Stimulated activated CD4-positive, alpha-beta T cell treated with anti-CD3 and anti-CD28 coated beads, TNF-alpha, amount 100 ng/mL, for 4 hours (primary cell): ENCODE data around the gene PARN.
"Not testable (repeated sequence)": the region's sequence is repeated elsewhere in the genome, so short reads cannot be mapped to it uniquely, and the experiment has no call there.

Source experiments
- DNase-seq, 3 experiments: peaks; one replicate each; pipeline ENCODE4 v3.0.0-alpha.2; 2020; ENCODE audit warnings: low read depth in 3 of 3

Gene PARN

DNA sequence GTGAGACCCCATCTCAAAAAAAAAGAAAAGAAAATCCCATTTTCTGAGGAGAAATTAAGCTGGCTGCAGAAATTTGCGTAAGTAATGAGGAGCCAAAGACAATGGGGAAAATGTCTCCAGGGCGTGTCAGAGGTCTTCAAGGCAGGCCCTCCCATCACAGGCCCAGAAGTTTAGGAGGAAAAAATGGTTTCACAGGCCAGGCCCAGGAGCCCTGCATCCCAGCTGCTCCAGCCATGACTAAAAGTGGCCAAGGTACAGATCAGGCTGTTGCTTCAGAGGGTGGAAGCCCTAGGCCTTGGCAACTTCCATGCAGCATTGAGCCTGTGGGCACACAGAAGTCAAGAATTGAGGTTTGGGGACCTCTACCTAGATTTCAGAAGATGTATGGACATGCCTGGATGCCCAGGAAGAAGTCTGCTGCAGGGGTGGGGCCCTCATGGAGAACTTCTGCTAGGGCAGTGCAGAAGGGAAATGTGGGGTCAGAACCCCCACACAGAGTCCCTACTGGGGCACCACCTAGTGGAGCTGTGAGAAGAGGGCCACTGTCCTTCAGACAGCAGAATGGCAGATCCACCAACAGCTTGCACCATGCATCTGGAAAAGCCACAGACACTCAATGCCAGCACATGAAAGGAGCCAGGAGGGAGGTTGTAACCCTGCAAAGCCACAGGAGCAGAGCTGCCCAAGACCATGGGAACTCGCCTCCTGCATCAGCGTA lies 55.2 kb downstream of the PARN start:
- not testable (repeated sequence) for DNase-seq

DNA sequence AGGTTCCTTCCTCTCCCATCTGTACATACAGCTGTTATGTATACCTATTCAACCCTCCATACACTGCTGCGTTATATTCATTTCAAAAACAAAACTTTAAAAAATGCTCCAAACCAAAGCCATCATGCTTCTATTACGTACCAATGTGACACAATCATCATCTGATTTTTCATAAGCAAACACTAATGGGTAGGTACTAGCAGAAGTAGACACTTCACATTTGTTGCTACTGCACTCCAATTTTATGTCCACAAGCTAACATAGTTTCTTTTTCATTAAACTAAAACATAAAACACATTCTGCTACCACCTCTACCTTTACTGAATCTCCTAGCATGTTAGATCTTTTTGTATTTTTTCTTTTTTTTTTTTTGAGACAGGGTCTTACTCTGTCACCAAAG lies 57.5 kb downstream of the PARN start:
- DNase-seq, result no peak

DNA sequence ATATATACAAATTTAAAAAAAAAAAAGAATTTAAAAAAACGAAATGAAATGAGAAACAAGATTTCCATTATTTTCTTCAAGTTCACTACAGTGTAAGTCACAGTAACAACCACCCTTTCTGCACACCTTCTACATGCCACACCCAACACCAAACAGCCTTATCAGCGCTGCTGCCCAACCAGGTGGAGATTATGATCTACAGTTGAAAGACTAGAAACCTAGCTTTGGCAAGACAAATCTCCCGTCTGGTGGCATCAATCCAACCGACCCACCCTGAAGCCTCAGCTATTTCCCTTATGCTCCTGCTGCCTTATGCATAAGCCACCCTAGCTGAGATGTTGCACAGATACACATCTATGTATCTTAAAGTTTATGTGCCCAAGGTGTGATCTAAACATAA lies 60.8 kb downstream of the PARN start:
- no peak for DNase-seq

DNA sequence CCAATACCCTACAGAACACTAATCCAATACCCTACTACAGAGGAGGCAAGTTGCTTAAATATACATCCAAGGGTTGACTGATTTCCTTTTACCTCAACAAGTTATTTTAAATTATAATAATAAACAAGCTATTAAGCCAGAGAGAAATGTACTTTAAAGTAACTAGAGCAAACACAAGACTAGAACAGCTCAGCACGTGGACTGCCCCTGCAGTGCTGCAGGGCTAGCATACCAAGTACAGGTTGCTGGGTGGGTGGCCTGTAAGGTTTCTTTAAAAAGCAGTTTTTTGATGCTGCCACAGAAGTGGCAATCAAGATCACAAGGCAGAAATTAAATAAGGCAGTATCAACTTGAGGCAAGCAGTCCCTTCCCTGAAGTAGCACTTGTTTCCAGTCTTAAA lies 63.5 kb downstream of the PARN start:
- DNase-seq, result no peak

DNA sequence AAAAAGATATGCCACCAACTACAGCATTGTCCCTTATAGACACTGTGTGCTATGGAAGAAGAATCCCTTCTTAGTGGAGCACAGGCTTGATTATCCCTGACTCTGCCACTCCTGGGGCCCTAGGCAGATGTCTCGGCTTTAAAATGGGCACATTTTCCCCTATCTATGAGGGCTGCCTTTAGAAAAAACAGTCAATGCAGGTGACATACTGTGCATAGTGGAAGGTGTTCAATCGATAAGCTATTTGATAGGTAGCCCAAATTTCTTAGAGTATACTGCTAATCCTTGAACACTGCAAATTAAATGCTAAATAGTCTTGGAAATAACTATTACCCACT lies 64.4 kb downstream of the PARN start:
- DNase-seq, result no peak

DNA sequence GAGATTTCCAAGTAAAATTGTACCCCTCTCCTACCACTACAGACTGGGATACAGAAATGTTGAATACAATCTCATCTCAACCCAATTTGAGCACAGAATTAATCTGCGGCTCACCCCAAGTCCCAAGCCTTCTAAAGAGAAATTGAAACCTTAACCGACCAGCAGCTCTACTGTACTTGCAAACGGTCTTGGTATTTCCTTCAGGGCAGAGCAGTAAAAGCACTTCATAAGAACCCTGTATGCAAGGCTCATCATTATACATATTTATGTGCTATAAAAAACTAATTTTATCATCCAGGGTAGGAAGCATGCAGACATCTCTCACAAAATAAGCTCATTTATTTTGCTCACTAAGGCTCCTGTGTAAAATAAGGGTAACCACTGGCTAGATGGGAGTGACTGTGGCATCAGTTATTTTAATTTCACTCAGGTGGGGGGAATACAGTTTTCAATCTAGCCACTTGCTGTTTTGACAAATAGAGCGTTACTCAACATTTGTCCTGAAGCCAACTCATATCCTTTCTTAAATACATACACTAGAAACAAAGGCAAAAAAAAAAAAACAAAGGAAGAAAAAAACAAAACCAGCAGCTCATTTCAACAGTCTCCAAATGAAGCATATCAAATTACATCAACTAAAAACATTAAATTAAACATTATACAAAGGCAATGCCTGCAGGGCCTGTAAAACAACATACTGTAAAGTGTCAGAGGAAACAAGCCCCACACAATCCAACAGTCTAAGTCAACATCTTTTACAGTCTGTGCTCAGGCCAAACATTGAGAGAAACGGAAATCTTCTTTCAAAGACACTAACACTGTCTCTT lies 65.0 kb downstream of the PARN start:
- no peak for DNase-seq

DNA sequence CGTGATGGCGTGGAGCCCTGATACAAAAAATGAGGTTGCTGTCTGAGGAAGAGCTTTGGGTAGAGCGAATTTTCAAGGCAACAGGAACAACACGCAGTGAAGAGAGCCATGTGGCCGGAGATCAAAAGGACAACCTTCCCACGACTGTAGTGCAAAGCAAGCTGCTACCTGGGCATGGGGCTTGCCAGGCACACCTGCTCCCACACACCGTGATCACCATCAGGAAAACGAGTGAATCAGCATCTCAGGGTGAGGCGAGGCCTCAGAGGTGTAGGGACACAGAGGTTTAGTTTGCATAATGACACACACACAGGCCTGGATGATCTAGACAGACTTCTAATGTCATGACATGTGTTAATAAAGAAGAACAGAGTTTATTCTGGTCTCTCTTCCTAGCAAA lies 65.7 kb downstream of the PARN start:
- DNase-seq, result no peak

DNA sequence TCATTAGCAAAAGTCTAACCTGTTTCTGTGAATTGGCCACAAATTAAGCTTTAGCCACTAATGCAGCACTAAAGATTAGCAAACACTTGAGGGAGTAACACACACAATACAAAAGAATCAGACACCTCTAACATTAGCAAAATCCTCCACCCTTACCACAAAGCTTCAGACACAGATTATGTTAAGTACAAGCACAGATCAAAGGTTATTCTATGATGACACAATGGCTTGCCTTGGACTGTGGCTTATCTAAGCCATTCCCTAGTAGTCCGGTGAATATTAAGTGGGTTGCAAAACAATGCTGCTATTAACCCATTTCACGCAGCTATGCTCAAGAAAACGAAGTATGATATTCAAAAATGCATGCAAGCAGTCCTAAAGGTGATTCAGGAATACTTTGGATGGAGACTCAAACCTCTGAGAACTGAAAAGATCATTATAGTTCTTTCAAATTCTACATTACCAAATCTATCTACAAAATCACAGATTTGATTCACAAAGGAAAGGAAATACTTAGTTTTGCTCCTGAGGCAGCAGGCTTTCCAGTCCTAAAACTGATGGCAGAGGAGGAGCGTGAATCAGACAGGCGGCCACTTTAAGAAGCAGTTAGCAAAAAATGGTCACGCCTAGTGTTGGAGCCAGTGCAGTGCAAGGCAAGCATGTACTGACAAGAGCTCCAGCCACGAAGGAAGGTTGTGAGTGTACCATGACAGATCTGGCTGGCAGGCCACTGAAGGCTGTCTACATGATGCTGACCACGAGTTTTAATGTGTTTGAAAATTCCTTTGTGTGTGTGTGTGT lies 67.2 kb downstream of the PARN start:
- no peak for DNase-seq

DNA sequence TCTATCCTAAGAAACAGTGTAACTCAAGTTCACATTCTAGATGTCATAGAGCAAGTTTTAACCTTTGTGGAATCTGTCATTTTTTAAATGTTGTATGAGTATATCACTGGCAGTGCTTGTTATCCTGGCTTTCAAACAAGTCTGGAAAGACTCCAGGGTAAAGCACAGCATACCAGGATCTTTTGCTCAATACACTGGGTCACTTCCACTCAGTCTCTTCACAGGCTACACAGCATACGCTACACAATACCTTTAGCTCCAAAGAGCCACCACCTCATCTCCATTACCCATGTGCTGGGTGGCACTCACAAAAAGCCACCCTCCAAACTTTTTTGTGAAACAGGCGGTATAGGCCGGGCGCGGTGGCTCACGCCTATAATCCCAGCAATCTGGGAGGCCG lies 69.5 kb downstream of the PARN start:
- DNase-seq, result no peak

DNA sequence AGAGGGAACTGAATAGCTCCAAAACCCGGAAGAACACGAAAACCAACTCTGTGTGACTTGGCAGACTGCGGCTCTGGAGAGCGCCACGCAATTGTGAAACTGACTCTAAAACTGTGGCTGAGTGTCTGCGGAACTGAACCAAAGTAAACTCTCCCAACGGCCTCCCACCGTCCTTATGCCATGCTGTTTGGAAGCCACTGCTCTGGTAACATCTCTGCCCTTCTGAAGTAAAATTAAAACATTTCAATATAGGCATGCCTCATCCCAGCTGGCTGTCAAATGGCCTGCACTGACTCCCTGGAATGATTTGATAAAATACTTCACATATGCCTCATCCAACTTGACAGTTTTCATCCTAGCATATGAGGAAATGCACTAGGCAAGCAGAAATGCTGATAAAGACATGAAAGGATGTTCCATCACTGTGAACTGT lies 70.2 kb downstream of the PARN start:
- no peak for DNase-seq

DNA sequence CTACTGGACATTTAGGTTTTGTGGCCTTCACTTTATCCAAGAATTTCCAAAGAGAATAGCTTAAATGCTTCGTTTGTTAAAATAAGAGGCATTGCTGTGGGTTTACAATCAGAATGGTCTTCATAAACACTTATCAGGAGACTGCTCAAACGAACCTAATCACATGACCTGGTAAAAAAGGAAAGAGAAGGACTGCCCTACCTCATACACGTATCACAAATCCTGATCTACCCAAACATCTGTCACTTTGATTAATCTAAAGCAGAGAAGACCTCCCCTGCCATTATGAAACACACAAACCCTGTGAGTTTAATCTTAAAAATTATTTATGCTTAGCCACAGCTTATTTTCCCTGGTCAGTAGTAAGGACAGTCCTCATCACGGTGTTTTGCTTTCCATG lies 76.6 kb downstream of the PARN start:
- DNase-seq, result no peak

DNA sequence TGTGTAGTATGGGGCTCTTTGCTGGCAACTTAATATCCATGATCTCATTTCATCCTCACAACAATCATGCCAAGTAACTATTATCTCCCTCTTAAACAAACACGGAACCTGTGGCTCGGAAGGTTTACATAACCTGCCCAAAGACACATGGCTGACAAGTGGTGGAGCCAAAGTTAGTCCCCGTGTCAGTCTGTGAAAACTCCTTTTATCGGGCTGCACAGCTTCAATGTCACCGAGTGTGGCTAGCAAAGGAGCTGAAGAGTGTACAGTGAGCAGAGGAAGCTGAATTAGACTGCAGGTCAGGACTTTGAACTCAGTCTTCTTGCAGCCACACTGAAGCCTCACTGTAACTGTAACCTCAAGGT lies 80.3 kb downstream of the PARN start:
- DNase-seq, result no peak

DNA sequence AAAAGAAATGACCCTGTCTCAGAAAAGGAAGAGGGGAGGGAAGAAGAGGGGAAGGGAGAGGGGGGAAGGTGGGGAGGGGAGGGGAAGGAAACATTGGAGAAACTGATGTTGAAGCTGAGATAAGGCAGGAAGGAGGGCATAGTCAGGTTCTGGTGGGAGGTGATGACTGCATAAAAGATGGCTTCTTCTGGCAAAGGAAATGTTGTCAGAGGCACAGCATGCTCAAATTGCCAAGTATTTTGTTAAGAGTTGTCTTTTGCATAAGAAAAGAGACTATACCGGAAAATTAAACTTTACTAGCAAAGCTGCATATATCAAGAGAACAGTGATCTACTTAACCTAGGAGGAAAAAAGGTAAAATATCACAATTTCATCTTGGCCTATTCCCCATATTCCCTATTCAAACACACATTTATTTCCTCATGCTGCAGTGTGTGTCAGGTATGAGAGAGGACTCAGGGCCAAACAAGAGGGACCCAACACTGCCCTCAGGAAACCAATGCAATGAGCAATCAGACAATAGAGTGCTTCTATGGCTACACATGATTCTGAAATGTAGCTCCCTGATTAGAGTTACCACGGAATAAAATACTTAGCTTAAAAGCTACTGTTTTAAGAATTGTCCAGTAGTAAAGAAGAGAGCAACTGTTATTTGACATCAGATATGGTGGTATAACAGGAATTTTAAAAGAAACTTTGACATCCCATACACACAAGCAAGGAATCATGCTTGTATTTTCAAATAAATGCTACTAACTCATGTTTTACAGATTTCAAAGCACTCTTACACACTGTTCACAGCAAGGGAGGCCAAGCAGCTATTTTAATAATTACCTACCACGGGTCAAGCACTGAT lies 80.9 kb downstream of the PARN start:
- DNase-seq, result no peak

DNA sequence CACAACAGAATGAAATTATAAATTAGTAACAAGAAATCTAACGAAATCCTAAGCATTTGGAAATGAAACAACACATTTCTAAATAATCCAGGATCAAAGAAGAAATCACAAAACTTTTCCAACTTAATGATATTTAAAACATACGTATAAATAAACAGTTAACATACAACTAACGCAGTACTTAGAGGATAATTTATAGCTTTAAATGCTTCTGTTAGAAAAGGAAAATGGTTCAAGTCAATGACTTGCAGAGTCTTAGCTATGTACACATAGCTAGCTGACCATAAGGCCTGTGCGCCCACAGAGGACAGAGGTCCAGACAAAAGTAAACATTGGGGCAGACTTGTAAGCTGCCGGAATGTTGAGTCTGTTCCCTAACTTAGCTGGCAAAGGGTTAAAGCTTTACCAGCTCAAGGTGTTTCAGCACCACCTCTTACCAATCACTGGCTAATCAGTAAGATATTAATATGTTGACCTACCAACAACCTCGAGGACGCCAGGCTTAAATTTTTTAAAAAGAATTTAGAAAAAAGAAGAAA lies 84.6 kb downstream of the PARN start:
- DNase-seq, result no peak

DNA sequence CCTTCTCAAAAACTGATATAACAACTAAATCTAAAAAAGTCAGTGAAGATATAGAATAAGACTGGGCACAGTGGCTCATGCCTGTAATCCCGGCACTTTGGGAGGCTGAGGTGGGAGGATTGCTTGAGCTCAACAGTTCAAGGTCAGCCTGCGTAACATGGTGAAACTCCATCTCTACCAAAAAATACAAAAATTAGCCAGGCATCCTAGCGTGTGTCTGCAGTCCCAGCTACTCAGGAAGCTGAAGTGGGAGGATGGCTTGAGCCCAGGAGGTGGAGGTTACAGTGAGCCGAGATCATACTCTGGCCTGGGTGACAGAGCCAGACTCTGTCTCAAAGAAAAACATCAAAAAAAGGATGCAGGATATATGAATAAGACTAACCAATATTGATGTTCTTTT lies 85.2 kb downstream of the PARN start:
- DNase-seq, result not testable (repeated sequence)

DNA sequence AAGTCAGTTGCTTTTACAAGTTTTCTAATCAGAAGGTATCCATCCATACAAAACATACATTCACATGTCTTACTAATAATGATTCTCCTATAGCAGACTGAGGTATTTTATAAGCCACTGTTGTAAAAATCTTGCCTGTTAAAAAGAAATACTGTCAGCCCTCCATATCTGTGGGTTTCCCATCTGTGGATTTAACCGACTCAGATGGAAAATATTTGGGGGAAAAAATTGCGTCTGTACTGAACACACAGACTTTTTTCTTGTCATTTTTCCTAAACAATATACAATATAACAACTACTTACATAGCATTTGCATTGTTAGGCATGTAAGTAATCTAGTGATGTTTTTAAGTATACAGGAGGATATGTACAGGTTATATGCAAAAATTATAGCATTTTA lies 90.4 kb downstream of the PARN start:
- DNase-seq, result no peak

DNA sequence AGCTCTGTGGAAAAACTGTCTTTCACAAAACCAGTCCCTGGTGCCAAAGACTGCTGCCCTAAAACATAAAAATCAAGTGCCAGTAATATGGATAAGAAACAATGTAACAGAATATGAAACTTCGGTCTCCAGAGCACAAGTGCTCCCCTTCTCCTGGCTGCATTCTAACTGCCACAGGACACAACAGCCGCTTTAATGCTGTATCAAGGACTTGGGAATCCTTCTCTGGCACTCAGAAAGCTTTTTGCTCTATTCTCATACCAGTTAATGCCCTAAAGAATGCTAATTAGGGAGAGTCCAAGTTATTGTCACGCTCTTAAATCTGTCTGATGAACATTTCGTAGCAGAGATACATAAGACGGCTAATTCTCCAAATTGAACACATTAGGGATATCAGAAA lies 90.9 kb downstream of the PARN start:
- no peak for DNase-seq

DNA sequence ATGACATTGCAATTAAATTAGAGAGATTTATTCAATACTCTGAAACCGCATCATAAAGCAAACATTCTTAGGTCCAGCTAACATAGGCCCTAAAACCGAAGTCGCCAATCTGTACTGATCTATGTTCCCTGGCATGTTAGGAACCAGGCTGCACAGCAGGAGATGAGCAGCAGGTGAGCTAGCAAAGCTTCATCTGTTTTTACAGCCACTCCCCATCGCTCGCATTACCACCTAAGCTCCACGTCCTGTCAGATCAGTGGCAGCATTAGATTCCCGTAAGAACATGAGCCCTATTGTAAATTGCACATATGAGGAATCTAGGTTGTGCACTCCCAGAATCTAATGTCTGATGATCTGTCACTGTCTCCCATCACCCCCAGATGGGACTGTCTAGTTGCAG lies 91.5 kb downstream of the PARN start:
- no peak for DNase-seq

DNA sequence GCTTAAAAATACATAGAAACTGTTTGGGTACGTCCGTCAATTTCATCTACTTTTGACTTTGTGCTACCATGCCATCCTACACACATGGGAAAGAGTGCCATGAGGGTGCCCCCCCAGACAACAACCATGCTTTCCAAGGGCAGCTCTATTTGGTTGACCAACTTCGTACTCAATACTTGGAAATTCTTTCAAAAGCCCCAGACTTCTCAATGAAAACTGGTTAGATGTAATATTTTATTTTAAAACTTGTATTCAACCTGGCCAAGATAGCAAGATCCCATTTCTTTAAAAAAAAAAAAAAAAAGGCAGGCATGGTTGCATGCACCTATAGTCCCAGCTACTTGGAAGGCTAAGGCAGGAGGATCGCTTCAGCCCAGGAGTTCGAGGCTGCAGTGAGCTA lies 98.4 kb downstream of the PARN start:
- DNase-seq, result no peak

DNA sequence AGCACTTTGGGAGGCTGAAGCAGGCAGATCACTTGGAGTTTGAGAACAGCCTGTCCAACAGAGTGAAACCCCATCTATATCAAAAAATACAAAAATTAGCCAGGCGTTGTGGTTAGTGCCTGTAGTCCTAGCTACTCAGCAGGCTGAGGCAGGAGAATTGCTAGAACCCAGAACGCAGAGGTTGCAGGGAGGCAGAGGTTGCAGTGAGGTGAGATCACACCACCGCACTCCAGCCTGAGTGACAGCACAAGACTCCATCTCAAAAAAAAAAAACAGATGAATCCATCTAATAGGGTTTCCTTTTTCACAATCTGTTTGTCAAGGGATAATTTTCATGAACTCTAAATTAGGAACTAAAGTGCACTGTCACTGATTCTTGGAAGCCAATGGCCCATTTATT lies 99.0 kb downstream of the PARN start:
- DNase-seq, result no peak

DNA sequence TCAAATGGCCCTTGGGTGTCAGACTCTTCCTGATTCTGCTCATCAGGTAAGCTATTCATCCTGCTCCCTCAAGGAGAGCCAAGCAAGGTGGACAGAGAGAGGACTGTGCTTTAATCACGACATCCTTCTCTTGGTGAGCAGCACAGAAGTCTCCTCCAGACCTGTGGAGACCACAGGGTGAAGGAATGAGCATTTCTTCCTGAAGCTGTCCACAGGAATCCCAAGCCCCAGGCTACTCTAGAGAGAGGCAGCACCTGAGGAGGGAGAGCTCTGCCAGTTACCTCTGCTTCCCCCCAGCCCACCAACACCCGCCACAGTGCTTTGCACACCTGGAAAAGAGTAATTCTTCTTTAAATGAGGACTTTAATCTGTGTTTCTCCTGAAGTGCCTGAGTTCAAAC lies 100.0 kb downstream of the PARN start:
- DNase-seq, result no peak
